T-helper 1 cell treated with Interleukin-12 subunit alpha and Interleukin-12 subunit beta and Interleukin-4 antibody, amounts not matched to agents 30 μg/mL and 1 μg/mL, for 36 hours (primary cell): ENCODE data around the gene EPHA3.

ENCODE experiments used
- H3K27ac Mint-ChIP-seq: one replicate; pipeline ENCODE4 v1.8.0; 2021; ENCODE audit warnings: mild to moderate bottlenecking, mixed read lengths
- H3K27me3 Mint-ChIP-seq: one replicate; pipeline ENCODE4 v1.8.0; 2021; ENCODE audit warnings: low read depth, mixed read lengths
- H3K36me3 Mint-ChIP-seq: one replicate; pipeline ENCODE4 v1.8.0; 2021; ENCODE audit warnings: low read depth, mixed read lengths
- H3K4me1 Mint-ChIP-seq: one replicate; pipeline ENCODE4 v1.8.0; 2021; ENCODE audit warnings: low read depth, mixed read lengths
- H3K4me3 Mint-ChIP-seq: one replicate; pipeline ENCODE4 v1.8.0; 2021; ENCODE audit warnings: mild to moderate bottlenecking, moderate library complexity, mixed read lengths
- H3K9me3 Mint-ChIP-seq: one replicate; pipeline ENCODE4 v1.8.0; 2021; ENCODE audit warnings: mixed read lengths

EPHA3 gene

GRCh38 chr3:89411201-89411600 lies 303.8 kb downstream of the EPHA3 start:
- H3K9me3 Mint-ChIP-seq, result peaks cover 3% of the 10 kb centered on the region
- H3K36me3 Mint-ChIP-seq, result no peaks in the 10 kb centered on the region
- H3K27ac Mint-ChIP-seq, result no peak overlapping the region
- no peaks in the 10 kb centered on the region for H3K4me1 Mint-ChIP-seq
- H3K27me3 Mint-ChIP-seq, result no peaks in the 10 kb centered on the region
- no peak overlapping the region for H3K4me3 Mint-ChIP-seq

DNA sequence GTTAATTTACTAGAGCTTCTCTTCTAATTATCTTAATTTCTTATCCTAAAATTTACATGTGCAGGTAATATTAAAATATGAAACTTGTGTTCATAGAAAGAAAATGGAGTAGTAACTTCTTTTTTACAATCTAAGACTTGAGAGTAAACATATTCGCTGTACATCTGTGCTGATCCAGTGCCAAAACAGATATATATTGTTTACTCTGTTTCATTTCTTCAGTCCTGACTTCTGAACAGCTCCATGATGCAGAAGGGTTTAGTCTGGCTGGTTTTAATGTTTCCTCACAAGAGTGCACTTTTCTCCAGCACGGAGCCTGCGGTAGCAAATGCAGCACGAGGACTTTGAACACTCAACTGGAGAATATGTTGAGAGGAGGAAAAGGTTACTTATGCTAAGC lies 306.8 kb downstream of the EPHA3 start:
- Mint-ChIP-seq H3K27me3 (no peaks in the 10 kb centered on the region), H3K36me3 (no peaks in the 10 kb centered on the region), H3K9me3 (no peaks in the 10 kb centered on the region), H3K4me1 (no peaks in the 10 kb centered on the region), H3K4me3 (no peak overlapping the region), H3K27ac (no peak overlapping the region)

- no peaks in the 10 kb centered on the region for H3K27me3 Mint-ChIP-seq
- H3K4me3 Mint-ChIP-seq, result no peak overlapping the region
- H3K36me3 Mint-ChIP-seq, result no peaks in the 10 kb centered on the region
- peaks cover 6% of the 10 kb centered on the region for H3K9me3 Mint-ChIP-seq
- H3K4me1 Mint-ChIP-seq, result no peaks in the 10 kb centered on the region
- no peak overlapping the region for H3K27ac Mint-ChIP-seq
Observed at GRCh38 chr3:89419647-89420241, 312.3 kb downstream of the EPHA3 start.

GRCh38 chr3:89426060-89426459 lies 318.6 kb downstream of the EPHA3 start:
- Mint-ChIP-seq H3K27me3 (no peaks in the 10 kb centered on the region), H3K36me3 (no peaks in the 10 kb centered on the region), H3K4me3 (no peak overlapping the region), H3K9me3 (peaks cover 6% of the 10 kb centered on the region), H3K27ac (no peak overlapping the region), H3K4me1 (no peaks in the 10 kb centered on the region)

DNA sequence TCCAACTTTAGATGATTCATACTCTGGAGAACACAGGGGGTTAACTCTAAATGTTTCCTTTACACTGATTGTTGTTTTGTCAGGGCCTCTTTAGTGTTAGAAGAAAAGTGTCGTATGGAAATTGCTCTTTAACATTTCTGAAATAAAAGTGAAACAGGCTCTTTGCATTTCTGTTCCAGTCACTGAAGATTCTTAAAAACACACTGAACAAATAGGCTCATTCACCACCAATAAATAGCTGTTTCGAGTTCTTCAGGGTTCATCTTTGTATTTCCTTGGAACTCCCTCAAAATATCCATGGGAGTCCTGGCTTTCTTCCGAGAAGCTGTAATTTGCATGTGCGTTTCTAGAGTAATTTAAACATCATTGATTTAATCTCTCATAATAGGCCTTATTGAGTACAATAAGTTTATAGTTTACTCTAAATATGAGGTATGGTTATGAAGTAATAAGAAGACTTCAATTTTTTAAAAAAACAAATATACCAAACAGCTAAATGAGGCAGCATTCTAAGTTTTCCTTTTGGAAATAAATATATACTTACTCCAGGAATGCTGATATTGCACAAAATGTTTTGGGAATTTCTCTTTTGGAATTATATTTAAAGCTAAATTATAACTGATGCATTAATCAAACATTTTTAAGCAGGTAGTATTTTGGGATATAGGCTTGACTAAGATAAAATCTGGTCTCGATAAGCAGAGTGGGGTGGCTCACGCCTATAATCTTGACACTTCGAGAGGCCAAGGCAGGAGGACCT lies 327.4 kb downstream of the EPHA3 start:
- no peaks in the 10 kb centered on the region for H3K36me3 Mint-ChIP-seq
- no peaks in the 10 kb centered on the region for H3K27me3 Mint-ChIP-seq
- no peak overlapping the region for H3K4me3 Mint-ChIP-seq
- H3K4me1 Mint-ChIP-seq, result no peaks in the 10 kb centered on the region
- H3K9me3 Mint-ChIP-seq, result no peaks in the 10 kb centered on the region
- H3K27ac Mint-ChIP-seq, result no peak overlapping the region

GRCh38 chr3:89436846-89437245 lies 329.4 kb downstream of the EPHA3 start:
- no peaks in the 10 kb centered on the region for H3K9me3 Mint-ChIP-seq
- H3K27me3 Mint-ChIP-seq, result no peaks in the 10 kb centered on the region
- H3K27ac Mint-ChIP-seq, result no peak overlapping the region
- no peak overlapping the region for H3K4me3 Mint-ChIP-seq
- no peaks in the 10 kb centered on the region for H3K36me3 Mint-ChIP-seq
- no peaks in the 10 kb centered on the region for H3K4me1 Mint-ChIP-seq

GRCh38 chr3:89440386-89440785 lies 333.0 kb downstream of the EPHA3 start:
- no peaks in the 10 kb centered on the region for H3K4me1 Mint-ChIP-seq
- no peaks in the 10 kb centered on the region for H3K36me3 Mint-ChIP-seq
- H3K27me3 Mint-ChIP-seq, result no peaks in the 10 kb centered on the region
- H3K9me3 Mint-ChIP-seq, result no peaks in the 10 kb centered on the region
- H3K27ac Mint-ChIP-seq, result no peak overlapping the region
- H3K4me3 Mint-ChIP-seq, result no peak overlapping the region

- no peaks in the 10 kb centered on the region for H3K36me3 Mint-ChIP-seq
- no peaks in the 10 kb centered on the region for H3K27me3 Mint-ChIP-seq
- no peak overlapping the region for H3K27ac Mint-ChIP-seq
- no peaks in the 10 kb centered on the region for H3K4me1 Mint-ChIP-seq
- no peak overlapping the region for H3K4me3 Mint-ChIP-seq
- no peaks in the 10 kb centered on the region for H3K9me3 Mint-ChIP-seq
Observed at GRCh38 chr3:89441141-89441540, 333.7 kb downstream of the EPHA3 start.

- Mint-ChIP-seq H3K36me3 (no peaks in the 10 kb centered on the region), H3K9me3 (peaks cover 7% of the 10 kb centered on the region), H3K4me3 (no peak overlapping the region), H3K27me3 (no peaks in the 10 kb centered on the region), H3K4me1 (no peaks in the 10 kb centered on the region), H3K27ac (no peak overlapping the region)
Observed at GRCh38 chr3:89446593-89446992, 339.2 kb downstream of the EPHA3 start.

- H3K27me3 Mint-ChIP-seq, result no peaks in the 10 kb centered on the region
- no peak overlapping the region for H3K27ac Mint-ChIP-seq
- H3K36me3 Mint-ChIP-seq, result no peaks in the 10 kb centered on the region
- H3K4me3 Mint-ChIP-seq, result no peak overlapping the region
- peaks cover 7% of the 10 kb centered on the region for H3K9me3 Mint-ChIP-seq
- no peaks in the 10 kb centered on the region for H3K4me1 Mint-ChIP-seq
Observed at GRCh38 chr3:89447243-89447642, 339.8 kb downstream of the EPHA3 start.

DNA sequence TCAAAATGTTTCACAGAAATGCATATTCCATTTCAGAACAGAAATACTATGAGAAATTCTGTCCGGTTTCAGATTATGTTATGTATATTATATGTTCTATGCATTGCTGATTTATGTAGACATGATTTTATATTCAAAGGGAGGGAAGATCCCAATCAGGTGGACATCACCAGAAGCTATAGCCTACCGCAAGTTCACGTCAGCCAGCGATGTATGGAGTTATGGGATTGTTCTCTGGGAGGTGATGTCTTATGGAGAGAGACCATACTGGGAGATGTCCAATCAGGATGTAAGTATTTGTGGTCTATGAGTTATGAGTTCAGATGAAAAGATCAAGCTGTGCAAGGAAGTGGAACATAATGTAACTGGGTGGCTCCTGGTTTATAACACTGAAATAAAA lies 341.7 kb downstream of the EPHA3 start:
- Mint-ChIP-seq H3K4me1 (no peaks in the 10 kb centered on the region), H3K36me3 (no peaks in the 10 kb centered on the region), H3K27me3 (no peaks in the 10 kb centered on the region), H3K4me3 (no peak overlapping the region), H3K9me3 (peaks cover 8% of the 10 kb centered on the region), H3K27ac (no peak overlapping the region)

DNA sequence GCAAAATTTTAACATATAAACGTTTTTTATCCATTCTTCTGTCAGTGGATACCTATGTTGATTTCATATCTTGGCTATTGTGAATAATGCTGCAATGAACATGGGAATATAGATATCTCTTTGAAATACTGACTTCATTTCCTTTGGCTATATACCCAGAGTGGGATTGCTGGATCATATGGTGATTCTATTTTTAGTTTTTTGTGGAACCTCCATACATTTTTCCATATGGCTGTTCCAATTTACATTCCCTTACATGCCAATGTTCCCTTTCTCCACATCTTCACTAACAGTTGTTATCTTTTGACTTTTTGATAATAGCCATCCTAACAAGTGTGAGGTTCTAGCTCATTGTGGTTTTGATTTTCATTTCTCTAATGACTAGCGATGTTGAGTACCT lies 344.6 kb downstream of the EPHA3 start:
- H3K4me1 Mint-ChIP-seq, result no peaks in the 10 kb centered on the region
- peaks cover 18% of the 10 kb centered on the region for H3K9me3 Mint-ChIP-seq

GRCh38 chr3:89455240-89455639 lies 347.8 kb downstream of the EPHA3 start:
- no peak overlapping the region for H3K27ac Mint-ChIP-seq
- peaks cover 29% of the 10 kb centered on the region for H3K9me3 Mint-ChIP-seq
- no peaks in the 10 kb centered on the region for H3K4me1 Mint-ChIP-seq
- no peaks in the 10 kb centered on the region for H3K36me3 Mint-ChIP-seq
- no peak overlapping the region for H3K4me3 Mint-ChIP-seq
- no peaks in the 10 kb centered on the region for H3K27me3 Mint-ChIP-seq

More for the DNA sequence above, 344.6 kb downstream of the EPHA3 start:
- Mint-ChIP-seq H3K27me3 (no peaks in the 10 kb centered on the region), H3K4me3 (no peak overlapping the region), H3K27ac (no peak overlapping the region), H3K36me3 (no peaks in the 10 kb centered on the region)

GRCh38 chr3:89467898-89468363 lies 360.5 kb downstream of the EPHA3 start:
- H3K27ac Mint-ChIP-seq, result no peak overlapping the region
- no peak overlapping the region for H3K4me3 Mint-ChIP-seq
- H3K4me1 Mint-ChIP-seq, result no peaks in the 10 kb centered on the region
- H3K27me3 Mint-ChIP-seq, result no peaks in the 10 kb centered on the region
- H3K9me3 Mint-ChIP-seq, result no peaks in the 10 kb centered on the region
- no peaks in the 10 kb centered on the region for H3K36me3 Mint-ChIP-seq

DNA sequence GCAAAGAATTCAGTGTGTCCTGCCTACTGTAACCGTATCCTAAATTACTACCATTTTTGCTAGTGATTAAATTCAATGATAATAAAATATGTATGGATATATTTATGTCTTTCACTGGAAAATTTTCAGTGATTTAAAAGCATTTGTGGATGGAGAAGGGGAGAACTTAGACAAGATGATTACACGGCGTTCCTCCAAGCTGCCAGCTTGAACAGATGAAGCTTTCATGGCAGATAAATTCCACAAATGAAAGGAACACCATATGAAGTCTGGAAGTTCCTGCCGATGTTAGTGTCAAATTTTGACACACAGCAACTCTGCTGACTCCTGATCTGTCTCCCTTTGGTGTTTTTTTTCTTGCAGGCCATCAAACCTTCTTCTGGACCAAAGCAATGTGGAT lies 364.7 kb downstream of the EPHA3 start:
- Mint-ChIP-seq H3K4me3 (no peak overlapping the region), H3K27me3 (no peaks in the 10 kb centered on the region), H3K27ac (no peak overlapping the region), H3K36me3 (no peaks in the 10 kb centered on the region), H3K4me1 (no peaks in the 10 kb centered on the region), H3K9me3 (peaks cover 3% of the 10 kb centered on the region)
